Spinal cord (tissue), 10 donors: ENCODE data around the gene GNAT2. TPM values are rescaled to one million over a fixed set of nuclear protein-coding genes. Genes with fewer than 3 reads are reported as not detected.

Experiments
- DNase-seq, 6 donors: peaks; one replicate each; pipeline versions ENCODE4 v3.0.0 to v3.0.0-alpha.2; 2013 to 2015; ENCODE audit warnings: low spot score in 6 of 6, low read depth in 4 of 6
- H3K27ac ChIP-seq: one replicate; pipeline ENCODE4 v1.5.1; 2013; ENCODE audit warnings: low read depth, low read length, control low read depth
- H3K27me3 ChIP-seq: one replicate; pipeline ENCODE4 v1.6.1; 2013; ENCODE audit warnings: low read length; ENCODE audit not compliant: control insufficient read depth, insufficient read depth
- H3K36me3 ChIP-seq: one replicate; pipeline ENCODE4 v1.6.1; 2013; ENCODE audit warnings: low read length; ENCODE audit not compliant: control insufficient read depth, insufficient read depth
- H3K4me1 ChIP-seq: one replicate; pipeline ENCODE4 v1.6.1; 2013; ENCODE audit warnings: low read length; ENCODE audit not compliant: control insufficient read depth, insufficient read depth
- H3K4me3 ChIP-seq: one replicate; pipeline ENCODE4 v1.5.1; 2013; ENCODE audit warnings: low read depth, low read length, control low read depth
- H3K9me3 ChIP-seq: one replicate; pipeline ENCODE4 v1.6.1; 2013; ENCODE audit warnings: low read length; ENCODE audit not compliant: control insufficient read depth, insufficient read depth
- WGBS: methylation state at CpG from one replicate; pipeline ENCODE4 v1.1.5; 2013; ENCODE audit warnings: missing lambda C conversion rate; ENCODE audit not compliant: insufficient coverage; 5-methylcytosine and 5-hydroxymethylcytosine counted together
- polyA plus RNA-seq, 2 donors: library from polyadenylated mRNA; unstranded; fragments of 120-200 nt; gene quantifications; one replicate each; pipeline ENCODE4 v1.2.1, GENCODE V29; 2013; ENCODE audit not compliant: insufficient read length in 2 of 2
- total RNA-seq, 2 donors: library from RNA; depleted of rRNA in 1 of 2; stranded (reverse); fragments of 120-200 nt in 1 of 2; fragments of >200 nt in 1 of 2; gene quantifications; one replicate each; pipeline versions ENCODE4 v1.2.3 to v1.2.4, GENCODE V29; 2013 to 2014
- donor health status: healthy.

GNAT2 gene
- total and polyA plus RNA-seq, 4 donors = 0.33 TPM; not detected in 3

DNA sequence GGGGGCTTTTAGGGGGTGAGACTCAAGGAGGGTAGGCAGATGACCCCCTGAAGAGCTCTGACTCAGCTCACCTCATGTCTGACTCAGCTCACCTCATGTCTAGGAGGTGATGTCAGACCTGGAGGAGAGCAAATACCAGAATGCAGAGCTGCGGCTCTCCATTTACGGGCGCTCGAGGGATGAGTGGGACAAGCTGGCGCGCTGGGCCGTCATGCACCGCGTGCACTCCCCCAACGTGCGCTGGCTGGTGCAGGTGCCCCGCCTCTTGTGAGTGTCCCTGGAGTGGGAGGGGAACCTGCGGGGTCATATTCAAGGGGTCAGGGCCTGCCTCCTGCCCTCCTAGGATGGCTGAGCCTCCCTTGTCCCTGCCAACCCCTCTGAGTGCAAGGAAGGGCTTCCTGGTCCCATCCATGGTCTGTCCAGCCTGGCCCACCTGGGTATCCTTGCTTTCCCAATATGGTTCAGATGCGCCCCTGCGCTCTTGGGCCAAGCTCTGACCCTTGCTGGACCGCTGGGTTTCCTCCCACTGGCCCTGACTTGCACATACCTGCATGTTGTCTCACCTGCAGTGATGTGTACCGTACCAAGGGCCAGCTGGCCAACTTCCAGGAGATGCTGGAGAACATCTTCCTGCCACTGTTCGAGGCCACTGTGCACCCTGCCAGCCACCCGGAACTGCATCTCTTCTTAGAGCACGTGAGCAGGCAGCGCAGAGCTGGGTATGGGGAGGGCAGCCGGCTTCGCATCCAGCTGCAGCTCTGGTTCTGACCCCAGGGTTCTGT is 9.3 kb upstream of the GNAT2 start:
- no peak overlapping the region for H3K4me3 ChIP-seq
- H3K36me3 ChIP-seq = peaks cover 88% of the 10 kb centered on the region
- H3K27ac ChIP-seq = no peak overlapping the region
- WGBS = 92% methylated on average over 23 of the region's 23 CpGs
- DNase-seq = no peak
- no peaks in the 10 kb centered on the region for H3K9me3 ChIP-seq
- H3K4me1 ChIP-seq = peaks cover 43% of the 10 kb centered on the region
- H3K27me3 ChIP-seq = no peaks in the 10 kb centered on the region

GRCh38 chr1:109627692-109628399 is 8.4 kb upstream of the GNAT2 start:
- Histone ChIP-seq H3K27me3 (no peaks in the 10 kb centered on the region), H3K27ac (no peak overlapping the region), H3K36me3 (peaks cover 91% of the 10 kb centered on the region), H3K4me1 (peaks cover 45% of the 10 kb centered on the region), H3K4me3 (no peak overlapping the region), H3K9me3 (no peaks in the 10 kb centered on the region)
- 91% methylated on average over 22 of the region's 23 CpGs for WGBS
- DNase-seq = no peak

DNA sequence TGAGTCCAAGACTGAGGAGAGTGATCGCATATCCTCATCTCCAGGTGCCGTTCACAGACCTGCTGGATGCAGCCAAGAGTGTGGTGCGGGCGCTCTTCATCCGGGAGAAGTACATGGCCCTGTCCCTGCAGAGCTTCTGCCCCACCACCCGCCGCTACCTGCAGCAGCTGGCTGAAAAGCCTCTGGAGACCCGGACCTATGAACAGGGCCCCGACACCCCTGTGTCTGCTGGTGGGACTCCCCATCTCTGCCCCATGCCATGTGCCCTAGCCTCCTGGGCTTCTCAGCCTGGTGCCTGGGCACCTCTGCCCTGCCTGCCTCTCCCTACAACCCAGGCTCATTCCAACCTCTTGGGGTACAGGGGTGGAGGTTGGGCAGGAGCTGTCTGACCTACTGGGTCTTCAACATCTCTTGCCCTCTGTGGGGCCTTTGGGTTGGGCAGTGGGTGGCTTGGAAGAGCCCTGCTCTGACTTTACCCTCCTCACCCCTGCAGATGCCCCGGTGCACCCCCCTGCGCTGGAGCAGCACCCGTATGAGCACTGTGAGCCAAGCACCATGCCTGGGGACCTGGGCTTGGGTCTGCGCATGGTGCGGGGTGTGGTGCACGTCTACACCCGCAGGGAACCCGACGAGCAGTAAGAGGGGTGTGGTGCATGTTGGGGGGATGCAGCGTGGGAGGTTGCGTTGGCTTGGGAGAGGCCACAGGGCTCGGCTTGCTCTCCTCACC is 7.4 kb upstream of the GNAT2 start:
- Histone ChIP-seq H3K27ac (no peak overlapping the region), H3K9me3 (no peaks in the 10 kb centered on the region), H3K36me3 (peaks cover 82% of the 10 kb centered on the region), H3K4me3 (no peak overlapping the region), H3K27me3 (no peaks in the 10 kb centered on the region), H3K4me1 (peaks cover 45% of the 10 kb centered on the region)
- 97% methylated on average over 13 of the region's 21 CpGs for WGBS
- DNase-seq = no peak

- H3K9me3 ChIP-seq = no peaks in the 10 kb centered on the region
- H3K4me1 ChIP-seq = peaks cover 48% of the 10 kb centered on the region
- 82% methylated on average over 27 of the region's 32 CpGs for WGBS
- H3K4me3 ChIP-seq = no peak overlapping the region
- H3K27me3 ChIP-seq = no peaks in the 10 kb centered on the region
- DNase-seq = no peak
- H3K36me3 ChIP-seq = peaks cover 72% of the 10 kb centered on the region
- no peak overlapping the region for H3K27ac ChIP-seq
Measured at GRCh38 chr1:109625601-109626560, 6.5 kb upstream of the GNAT2 start.

- H3K36me3 ChIP-seq = peaks cover 66% of the 10 kb centered on the region
- H3K27ac ChIP-seq = no peak overlapping the region
- 71% methylated on average over 16 of the region's 16 CpGs for WGBS
- no peak overlapping the region for H3K4me3 ChIP-seq
- H3K4me1 ChIP-seq = peaks cover 54% of the 10 kb centered on the region
- no peak for DNase-seq
- H3K9me3 ChIP-seq = no peaks in the 10 kb centered on the region
- no peaks in the 10 kb centered on the region for H3K27me3 ChIP-seq
Measured at GRCh38 chr1:109625176-109625575, 5.8 kb upstream of the GNAT2 start.

GRCh38 chr1:109624201-109625010 is 5.0 kb upstream of the GNAT2 start:
- H3K27me3 ChIP-seq = no peaks in the 10 kb centered on the region
- peak overlapping the region; percentile 18 for H3K4me3 ChIP-seq
- peaks cover 61% of the 10 kb centered on the region for H3K4me1 ChIP-seq
- WGBS = 82% methylated on average over 11 of the region's 17 CpGs
- H3K36me3 ChIP-seq = peaks cover 58% of the 10 kb centered on the region
- DNase-seq = no peak
- H3K27ac ChIP-seq = no peak overlapping the region
- H3K9me3 ChIP-seq = no peaks in the 10 kb centered on the region

GRCh38 chr1:109623601-109624161 is 4.3 kb upstream of the GNAT2 start:
- peaks cover 64% of the 10 kb centered on the region for H3K4me1 ChIP-seq
- 34% methylated on average over 6 of the region's 11 CpGs for WGBS
- H3K27me3 ChIP-seq = no peaks in the 10 kb centered on the region
- H3K36me3 ChIP-seq = peaks cover 51% of the 10 kb centered on the region
- peak overlapping the region; percentile 18 for H3K4me3 ChIP-seq
- H3K27ac ChIP-seq = peak overlapping the region; percentile 51
- DNase-seq = peak in 2 of 6 donors; percentile 49 to 60
- H3K9me3 ChIP-seq = no peaks in the 10 kb centered on the region

DNA sequence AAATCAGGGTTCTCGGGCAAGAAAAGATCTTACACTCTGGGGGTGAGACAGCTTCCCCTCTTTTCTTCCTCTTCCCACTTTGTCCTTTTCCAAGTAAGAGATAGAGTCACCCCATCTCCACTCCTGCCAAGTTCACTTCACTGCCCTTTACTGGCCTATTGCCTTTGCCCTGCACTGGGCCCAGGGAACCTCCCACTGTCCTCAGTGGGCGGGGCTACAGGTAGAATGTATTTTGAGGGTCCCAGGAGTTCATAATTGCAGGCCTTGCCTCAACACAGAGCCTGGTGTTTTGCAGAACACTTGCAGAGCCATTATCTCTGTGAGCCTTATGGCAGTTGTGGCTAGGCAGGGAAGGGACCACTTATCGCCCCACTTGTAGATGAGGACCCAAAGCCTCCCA is 3.5 kb upstream of the GNAT2 start:
- Histone ChIP-seq H3K9me3 (no peaks in the 10 kb centered on the region), H3K4me1 (peaks cover 64% of the 10 kb centered on the region), H3K27me3 (no peaks in the 10 kb centered on the region), H3K4me3 (no peak overlapping the region), H3K27ac (no peak overlapping the region), H3K36me3 (peaks cover 43% of the 10 kb centered on the region)
- DNase-seq = no peak
- 100% methylated on average over 1 of the region's 3 CpGs for WGBS
